ENCODE results near the gene LLPH. TPM values are rescaled to one million over a fixed set of nuclear protein-coding genes. Genes with fewer than 3 reads are reported as not detected.
A peak's percentile ranks its signal among the peaks of the same experiment; 100 is the strongest.

LLPH gene
- total RNA-seq, 4 donors from 2014 or later: 1.3 to 6.0 (median 4.6) TPM

GRCh38 chr12:66103016-66103913 lies 27.3 kb downstream of the LLPH start:
- WGBS, 2 donors: 79 to 89% methylated on average over 3 of the region's 3 CpGs
- TF ChIP-seq POLR2A (IDR thresholded peaks at IDR 0.05) (no peak), CTCF (IDR thresholded peaks at IDR 0.05) (no peak)
- intact Hi-C loops (cut with DNase I; ENCODE audit: low total_unique reads): loop anchor here (10.0 kb wide), 1 partner anchor 1208 kb away; no protein-coding TSS in a partner anchor
- H3K4me3 ChIP-seq (ENCODE audit: low read depth, poor library complexity, severe bottlenecking): no peak overlapping the region
- no peak for DNase-seq (ENCODE audit: low spot score in 2 of 2)

- DNase-seq (ENCODE audit: low spot score in 2 of 2): no peak
- intact Hi-C loops (cut with DNase I; ENCODE audit: low total_unique reads): no loop called here
- 0 to 6% methylated on average over 1 of the region's 1 CpG for WGBS, 2 donors
- no peak overlapping the region for H3K4me3 ChIP-seq (ENCODE audit: low read depth, poor library complexity, severe bottlenecking)
- no peak for TF ChIP-seq CTCF (IDR thresholded peaks at IDR 0.05)
- no peak for TF ChIP-seq POLR2A (IDR thresholded peaks at IDR 0.05)
Measured at GRCh38 chr12:66092559-66093269, 37.8 kb downstream of the LLPH start.

- no peak overlapping the region for H3K4me3 ChIP-seq (ENCODE audit: low read depth, poor library complexity, severe bottlenecking)
- DNase-seq (ENCODE audit: low spot score in 2 of 2): no peak
- no peak for TF ChIP-seq CTCF (IDR thresholded peaks at IDR 0.05)
- TF ChIP-seq POLR2A (IDR thresholded peaks at IDR 0.05): no peak
- intact Hi-C loops (cut with DNase I; ENCODE audit: low total_unique reads): no loop called here
- 75 to 81% methylated on average over 4 of the region's 4 CpGs for WGBS, 2 donors
Measured at GRCh38 chr12:66090157-66090556, 40.4 kb downstream of the LLPH start.

- no peak overlapping the region for H3K4me3 ChIP-seq (ENCODE audit: low read depth, poor library complexity, severe bottlenecking)
- WGBS, 2 donors: 27 to 30% methylated on average over 10 of the region's 10 CpGs
- TF ChIP-seq CTCF (IDR thresholded peaks at IDR 0.05) (peak in 1 of 3 donors; percentile 33), POLR2A (IDR thresholded peaks at IDR 0.05) (no peak)
- DNase-seq (ENCODE audit: low spot score in 2 of 2): peak; percentile 51 to 89
- intact Hi-C loops (cut with DNase I; ENCODE audit: low total_unique reads): no loop called here
Measured at GRCh38 chr12:66087365-66087943, 43.1 kb downstream of the LLPH start.

- WGBS, 2 donors: 82 to 96% methylated on average over 2 of the region's 2 CpGs
- intact Hi-C loops (cut with DNase I; ENCODE audit: low total_unique reads): no loop called here
- no peak for TF ChIP-seq CTCF (IDR thresholded peaks at IDR 0.05)
- no peak for TF ChIP-seq POLR2A (IDR thresholded peaks at IDR 0.05)
- no peak for DNase-seq (ENCODE audit: low spot score in 2 of 2)
- H3K4me3 ChIP-seq (ENCODE audit: low read depth, poor library complexity, severe bottlenecking): no peak overlapping the region
Measured at GRCh38 chr12:66085998-66086397, 44.6 kb downstream of the LLPH start.
